Esophagus squamous epithelium (tissue), 5 donors: ENCODE measurements around the gene INO80E. TPM values are rescaled to one million over a fixed set of nuclear protein-coding genes. Genes with fewer than 3 reads are reported as not detected.
A peak's percentile ranks its signal among the peaks of the same experiment; 100 is the strongest.

ENCODE experiments used
- DNase-seq: peaks from one replicate; lab custom pipeline; 2025; lab: John Stamatoyannopoulos, UW
- H3K27ac ChIP-seq, 4 donors: fragments of 200-600 bp; sonication (generic); one replicate each; pipeline ENCODE4 v1.5.1; 2016 to 2019; ENCODE audit warnings: mild to moderate bottlenecking in 1 of 4
- H3K27me3 ChIP-seq, 4 donors: fragments of 200-600 bp; sonication (generic); 1 replicate in 3 of 4; 2 replicates in 1 of 4; pipeline versions ENCODE4 v1.5.1 to v1.6.0; 2017 to 2021; ENCODE audit warnings: antibody characterized with exemption in 1 of 4
- H3K36me3 ChIP-seq, 3 donors: fragments of 200-600 bp; sonication (generic); one replicate each; pipeline ENCODE4 v1.5.1; 2016 to 2019
- H3K4me1 ChIP-seq, 3 donors: fragments of 200-600 bp; sonication (generic); one replicate each; pipeline ENCODE4 v1.5.1; 2017 to 2019
- H3K4me3 ChIP-seq, 4 donors: fragments of 200-600 bp; sonication (generic); 1 replicate in 3 of 4; 2 replicates in 1 of 4; pipeline ENCODE4 v1.5.1; 2016 to 2019; ENCODE audit warnings: mild to moderate bottlenecking in 2 of 4, moderate library complexity in 1 of 4
- H3K9me3 ChIP-seq, 3 donors: fragments of 200-600 bp; sonication (generic); one replicate each; pipeline ENCODE4 v1.5.1; 2016 to 2019
- POLR2A ChIP-seq, 4 donors: fragments of 450-650 bp; IDR thresholded peaks; one replicate each; pipeline ENCODE4 v1.6.1; 2017; ENCODE audit warnings: antibody characterized with exemption in 4 of 4, mild to moderate bottlenecking in 4 of 4, moderate library complexity in 3 of 4
- WGBS, 2 donors: methylation state at CpG; one replicate each; pipeline ENCODE4 v1.1.5; 2018; 5-methylcytosine and 5-hydroxymethylcytosine counted together
- intact Hi-C: fragments of 100-400 bp; cut with DNase I; formaldehyde crosslinking; loops from one replicate; pipeline ENCODE4 v1.15.0; 2022
- total RNA-seq, 4 donors: library from RNA; depleted of rRNA; stranded (reverse); fragments of >200 nt; gene quantifications; one replicate each; pipeline ENCODE4 v1.1.0, GENCODE V29; 2016
- TF ChIP-seq, protein P1 (sequence below), 6 experiments: fragments of 450-650 bp in 4 of 6; fragments of 200-600 bp in 2 of 6; sonication (generic) in 2 of 6; IDR thresholded peaks; one replicate each; pipeline ENCODE4 v1.5.1; 2016 to 2019; ENCODE audit warnings: antibody characterized with exemption in 6 of 6, mild to moderate bottlenecking in 4 of 6, moderate library complexity in 4 of 6
- donor health status: DM: yes; HTN: yes; CAD: no.

The INO80E gene
- total RNA-seq, 4 donors from 2014 or later = 34.3 to 59.9 (median 48.0) TPM

DNA sequence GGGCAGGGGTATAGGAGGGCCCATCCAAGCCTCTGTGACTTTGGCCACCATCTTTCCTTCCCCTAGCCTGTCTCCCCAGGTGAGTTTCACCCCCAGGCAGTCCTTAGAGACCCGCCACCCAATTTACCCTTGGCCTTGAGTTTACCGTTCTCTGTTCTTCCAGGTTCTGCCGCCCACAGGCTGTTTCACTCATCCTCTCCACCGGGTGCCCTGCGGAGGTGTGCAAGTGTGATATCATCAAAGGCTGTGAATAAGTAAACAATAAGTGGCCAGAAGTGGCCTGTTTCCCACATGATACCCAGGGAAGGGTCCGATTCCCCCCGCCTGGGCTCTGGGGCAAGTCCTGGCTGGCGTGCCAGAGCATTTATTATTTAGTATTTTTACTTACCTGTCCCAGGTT, 50.1 kb downstream of the INO80E start:
- intact Hi-C loops = no loop called here
- Histone ChIP-seq H3K27ac (no peak overlapping the region), H3K9me3 (no peaks in the 10 kb centered on the region), H3K27me3 (peaks cover 0 to 19% (median 0%) of the 10 kb centered on the region in 4 donors), H3K4me3 (no peak overlapping the region), H3K36me3 (no peaks in the 10 kb centered on the region), H3K4me1 (peaks cover 0 to 27% (median 3%) of the 10 kb centered on the region in 3 donors)
- no peak for TF ChIP-seq POLR2A (IDR thresholded peaks at IDR 0.05)
- TF ChIP-seq, protein P1, sequence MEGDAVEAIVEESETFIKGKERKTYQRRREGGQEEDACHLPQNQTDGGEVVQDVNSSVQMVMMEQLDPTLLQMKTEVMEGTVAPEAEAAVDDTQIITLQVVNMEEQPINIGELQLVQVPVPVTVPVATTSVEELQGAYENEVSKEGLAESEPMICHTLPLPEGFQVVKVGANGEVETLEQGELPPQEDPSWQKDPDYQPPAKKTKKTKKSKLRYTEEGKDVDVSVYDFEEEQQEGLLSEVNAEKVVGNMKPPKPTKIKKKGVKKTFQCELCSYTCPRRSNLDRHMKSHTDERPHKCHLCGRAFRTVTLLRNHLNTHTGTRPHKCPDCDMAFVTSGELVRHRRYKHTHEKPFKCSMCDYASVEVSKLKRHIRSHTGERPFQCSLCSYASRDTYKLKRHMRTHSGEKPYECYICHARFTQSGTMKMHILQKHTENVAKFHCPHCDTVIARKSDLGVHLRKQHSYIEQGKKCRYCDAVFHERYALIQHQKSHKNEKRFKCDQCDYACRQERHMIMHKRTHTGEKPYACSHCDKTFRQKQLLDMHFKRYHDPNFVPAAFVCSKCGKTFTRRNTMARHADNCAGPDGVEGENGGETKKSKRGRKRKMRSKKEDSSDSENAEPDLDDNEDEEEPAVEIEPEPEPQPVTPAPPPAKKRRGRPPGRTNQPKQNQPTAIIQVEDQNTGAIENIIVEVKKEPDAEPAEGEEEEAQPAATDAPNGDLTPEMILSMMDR (IDR thresholded peaks at IDR 0.05) = no peak
- 39 to 42% methylated on average over 7 to 8 of the region's 8 CpGs for WGBS, 2 donors
- no peak for DNase-seq

GRCh38 chr16:30046588-30046987, 50.5 kb downstream of the INO80E start:
- H3K36me3 ChIP-seq = no peaks in the 10 kb centered on the region
- 79 to 100% methylated on average over 1 of the region's 1 CpG for WGBS, 2 donors
- H3K27ac ChIP-seq = no peak overlapping the region
- TF ChIP-seq, protein P1 (IDR thresholded peaks at IDR 0.05) = no peak
- no peak for TF ChIP-seq POLR2A (IDR thresholded peaks at IDR 0.05)
- peaks cover 0 to 28% (median 3%) of the 10 kb centered on the region in 3 donors for H3K4me1 ChIP-seq
- no peaks in the 10 kb centered on the region for H3K9me3 ChIP-seq
- H3K4me3 ChIP-seq = no peak overlapping the region
- DNase-seq = no peak
- H3K27me3 ChIP-seq = peaks cover 0 to 19% (median 0%) of the 10 kb centered on the region in 4 donors
- intact Hi-C loops = no loop called here

GRCh38 chr16:30049871-30050270, 53.8 kb downstream of the INO80E start:
- H3K36me3 ChIP-seq = no peaks in the 10 kb centered on the region

DNA sequence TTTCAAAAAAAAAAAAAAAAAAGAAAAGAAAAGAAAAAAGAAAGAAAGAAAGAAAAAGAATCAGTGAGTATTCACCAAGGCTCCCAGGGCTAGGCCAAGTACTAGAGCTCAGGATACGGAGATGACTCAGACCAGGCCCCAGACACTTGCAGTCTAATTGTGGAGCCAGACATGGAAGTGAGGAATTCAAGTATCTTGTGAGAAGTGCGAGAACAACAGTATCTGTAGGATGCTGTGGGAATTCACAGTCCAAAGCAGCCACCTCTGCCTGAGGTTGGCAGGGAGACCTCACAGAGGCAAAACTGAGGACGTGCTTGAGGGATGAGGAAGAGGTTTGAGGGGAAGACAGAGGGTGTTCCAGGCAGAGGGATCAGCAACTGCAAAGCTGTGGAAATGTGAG, 55.5 kb downstream of the INO80E start:
- Histone ChIP-seq H3K27me3 (no peaks in the 10 kb centered on the region), H3K4me3 (no peak overlapping the region), H3K36me3 (no peaks in the 10 kb centered on the region), H3K9me3 (no peaks in the 10 kb centered on the region), H3K4me1 (peaks cover 18 to 69% (median 28%) of the 10 kb centered on the region in 3 donors), H3K27ac (no peak overlapping the region)
- TF ChIP-seq POLR2A (IDR thresholded peaks at IDR 0.05) = no peak
- TF ChIP-seq, protein P1 (IDR thresholded peaks at IDR 0.05) = no peak
- no peak for DNase-seq
- intact Hi-C loops = no loop called here
- 45 to 74% methylated on average over 3 of the region's 3 CpGs for WGBS, 2 donors

More at GRCh38 chr16:30049871-30050270, 53.8 kb downstream of the INO80E start:
- DNase-seq = no peak
- Histone ChIP-seq H3K4me1 (peaks cover 15 to 59% (median 20%) of the 10 kb centered on the region in 3 donors), H3K4me3 (no peak overlapping the region), H3K27me3 (peaks cover 0 to 3% (median 0%) of the 10 kb centered on the region in 4 donors), H3K9me3 (no peaks in the 10 kb centered on the region), H3K27ac (peak overlapping the region in 2 of 4 donors; percentile 11 to 56)
- TF ChIP-seq, protein P1 (IDR thresholded peaks at IDR 0.05) = no peak
- no peak for TF ChIP-seq POLR2A (IDR thresholded peaks at IDR 0.05)
- 51 to 62% methylated on average over 7 to 8 of the region's 8 CpGs for WGBS, 2 donors
- intact Hi-C loops = no loop called here

DNA sequence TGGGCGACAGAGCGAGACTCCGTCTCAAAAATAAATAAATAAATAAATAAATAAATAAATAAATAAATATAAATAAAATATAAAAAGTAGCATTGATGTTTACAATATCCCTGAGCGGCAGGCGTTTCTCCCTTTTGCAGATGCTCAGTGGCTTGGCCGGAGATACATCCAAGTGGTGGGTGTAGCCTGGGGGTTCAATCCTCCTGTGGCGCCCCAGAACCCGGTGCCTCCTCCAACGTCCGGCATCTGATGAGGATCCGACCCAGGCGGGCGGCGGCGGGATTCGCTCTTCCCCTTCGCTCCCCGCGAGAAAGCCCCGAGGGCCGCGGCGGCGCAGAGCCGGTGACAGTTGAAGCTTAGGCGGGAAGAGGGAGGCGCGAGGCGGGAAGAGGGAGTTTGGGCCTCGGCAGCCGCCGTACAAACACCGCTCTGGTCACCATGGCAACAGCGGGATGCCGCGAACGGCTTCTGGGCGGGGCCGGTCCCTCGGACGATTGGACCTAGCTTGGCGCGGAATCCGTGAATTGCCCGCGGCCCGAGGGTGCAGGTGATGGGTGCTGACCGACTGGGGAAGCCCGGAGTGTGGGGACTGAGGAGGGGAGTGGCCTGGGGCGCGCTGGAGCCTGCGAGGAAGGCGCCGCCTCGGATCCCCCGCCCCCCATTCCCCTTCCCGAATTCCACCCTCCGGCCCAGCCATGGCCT, 56.8 kb downstream of the INO80E start:
- TF ChIP-seq POLR2A (IDR thresholded peaks at IDR 0.05) = no peak
- TF ChIP-seq, protein P1 (IDR thresholded peaks at IDR 0.05) = peak in 1 of 6 experiments; percentile 25
- Histone ChIP-seq H3K36me3 (no peaks in the 10 kb centered on the region), H3K4me1 (peaks cover 18 to 74% (median 28%) of the 10 kb centered on the region in 3 donors), H3K9me3 (no peaks in the 10 kb centered on the region), H3K27ac (peak overlapping the region; percentile 50 to 64 (median 56)), H3K27me3 (no peaks in the 10 kb centered on the region), H3K4me3 (peak overlapping the region; percentile 51 to 88 (median 63))
- intact Hi-C loops = no loop called here
- DNase-seq = peak; percentile 47
- 3 to 7% methylated on average over 15 to 30 of the region's 58 CpGs for WGBS, 2 donors
